Hepatocyte (in vitro differentiated cells): Measurements from ENCODE around the gene CWC27. TPM values are rescaled to one million over a fixed set of nuclear protein-coding genes. Genes with fewer than 3 reads are reported as not detected.

Source experiments
- DNase-seq: peaks from one replicate; pipeline ENCODE4 v3.0.0-alpha.2; 2016; ENCODE audit warnings: low spot score
- H2AFZ ChIP-seq: fragments of 200-600 bp; sonication (generic); 2 replicates; pipeline ENCODE4 v1.6.0; 2016; ENCODE audit warnings: antibody characterized with exemption, mild to moderate bottlenecking
- H3K27ac ChIP-seq: fragments of 200-600 bp; sonication (generic); 2 replicates; pipeline ENCODE4 v1.5.1; 2016; ENCODE audit warnings: mild to moderate bottlenecking
- H3K27me3 ChIP-seq: fragments of 200-600 bp; sonication (generic); 2 replicates; pipeline ENCODE4 v1.6.1; 2016
- H3K36me3 ChIP-seq: fragments of 200-600 bp; sonication (generic); replicated peaks from 2 replicates; pipeline ENCODE4 v1.5.1; 2016; ENCODE audit warnings: low read depth; ENCODE audit not compliant: insufficient read depth
- H3K4me1 ChIP-seq: fragments of 200-600 bp; sonication (generic); 2 replicates; pipeline ENCODE4 v1.5.1; 2016; ENCODE audit warnings: mild to moderate bottlenecking, moderate library complexity; ENCODE audit not compliant: insufficient read depth
- H3K4me2 ChIP-seq: fragments of 200-600 bp; sonication (generic); 2 replicates; pipeline ENCODE4 v1.6.0; 2016
- H3K4me3 ChIP-seq: fragments of 200-600 bp; sonication (generic); 2 replicates; pipeline ENCODE4 v1.5.1; 2016; ENCODE audit warnings: mild to moderate bottlenecking
- H3K79me2 ChIP-seq: fragments of 200-600 bp; sonication (generic); 2 replicates; pipeline ENCODE4 v1.6.0; 2017; ENCODE audit warnings: mild to moderate bottlenecking
- H3K9me2 ChIP-seq: fragments of 200-600 bp; sonication (generic); replicated peaks from 2 replicates; pipeline ENCODE4 v1.6.0; 2017; ENCODE audit warnings: mild to moderate bottlenecking; ENCODE audit not compliant: insufficient read depth
- H3K9me3 ChIP-seq: fragments of 200-600 bp; sonication (generic); 2 replicates; pipeline ENCODE4 v1.5.1; 2016; ENCODE audit warnings: low read depth, mild to moderate bottlenecking
- H4K20me1 ChIP-seq: fragments of 200-600 bp; sonication (generic); 2 replicates; pipeline ENCODE4 v1.6.0; 2016; ENCODE audit warnings: mild to moderate bottlenecking; ENCODE audit not compliant: insufficient read depth, poor library complexity, severe bottlenecking
- EZH2 ChIP-seq: fragments of 200-600 bp; sonication (generic); IDR thresholded peaks from 2 replicates; pipeline ENCODE4 v1.6.1; 2016; ENCODE audit warnings: antibody characterized with exemption, mild to moderate bottlenecking, borderline replicate concordance
- EZH2phosphoT487 ChIP-seq: fragments of 200-600 bp; sonication (generic); IDR thresholded peaks from one replicate; pipeline ENCODE4 v1.6.1; 2018; ENCODE audit warnings: antibody characterized with exemption, mild to moderate bottlenecking, low read depth, moderate library complexity; ENCODE audit not compliant: unreplicated experiment, severe bottlenecking
- WGBS: methylation state at CpG from one replicate; pipeline ENCODE4 v1.1.6; 2016; ENCODE audit warnings: low lambda C conversion rate; ENCODE audit errors: missing lambda C conversion rate; 5-methylcytosine and 5-hydroxymethylcytosine counted together
- polyA plus RNA-seq: library from polyadenylated mRNA; unstranded; fragments of >200 nt; fragmentation: Nextera tagmentation; extraction: Ambion mirVana; gene quantifications from 2 replicates; pipeline ENCODE4 v1.2.1, GENCODE V29; 2016
- total RNA-seq: library from RNA; depleted of rRNA; stranded (reverse); fragments of >200 nt; gene quantifications from 2 replicates; pipeline ENCODE4 v1.2.3, GENCODE V29; 2014
- TF ChIP-seq, protein P1 (sequence below): fragments of 200-600 bp; sonication (generic); IDR thresholded peaks from 2 replicates; pipeline ENCODE4 v1.5.1; 2016; ENCODE audit warnings: antibody characterized with exemption, mild to moderate bottlenecking; ENCODE audit not compliant: poor library complexity

CWC27 gene, protein sequence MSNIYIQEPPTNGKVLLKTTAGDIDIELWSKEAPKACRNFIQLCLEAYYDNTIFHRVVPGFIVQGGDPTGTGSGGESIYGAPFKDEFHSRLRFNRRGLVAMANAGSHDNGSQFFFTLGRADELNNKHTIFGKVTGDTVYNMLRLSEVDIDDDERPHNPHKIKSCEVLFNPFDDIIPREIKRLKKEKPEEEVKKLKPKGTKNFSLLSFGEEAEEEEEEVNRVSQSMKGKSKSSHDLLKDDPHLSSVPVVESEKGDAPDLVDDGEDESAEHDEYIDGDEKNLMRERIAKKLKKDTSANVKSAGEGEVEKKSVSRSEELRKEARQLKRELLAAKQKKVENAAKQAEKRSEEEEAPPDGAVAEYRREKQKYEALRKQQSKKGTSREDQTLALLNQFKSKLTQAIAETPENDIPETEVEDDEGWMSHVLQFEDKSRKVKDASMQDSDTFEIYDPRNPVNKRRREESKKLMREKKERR
- 15.8 and 21.6 TPM in 2 replicates for total RNA-seq
- polyA plus RNA-seq: 28.8 and 32.5 TPM in 2 replicates

DNA sequence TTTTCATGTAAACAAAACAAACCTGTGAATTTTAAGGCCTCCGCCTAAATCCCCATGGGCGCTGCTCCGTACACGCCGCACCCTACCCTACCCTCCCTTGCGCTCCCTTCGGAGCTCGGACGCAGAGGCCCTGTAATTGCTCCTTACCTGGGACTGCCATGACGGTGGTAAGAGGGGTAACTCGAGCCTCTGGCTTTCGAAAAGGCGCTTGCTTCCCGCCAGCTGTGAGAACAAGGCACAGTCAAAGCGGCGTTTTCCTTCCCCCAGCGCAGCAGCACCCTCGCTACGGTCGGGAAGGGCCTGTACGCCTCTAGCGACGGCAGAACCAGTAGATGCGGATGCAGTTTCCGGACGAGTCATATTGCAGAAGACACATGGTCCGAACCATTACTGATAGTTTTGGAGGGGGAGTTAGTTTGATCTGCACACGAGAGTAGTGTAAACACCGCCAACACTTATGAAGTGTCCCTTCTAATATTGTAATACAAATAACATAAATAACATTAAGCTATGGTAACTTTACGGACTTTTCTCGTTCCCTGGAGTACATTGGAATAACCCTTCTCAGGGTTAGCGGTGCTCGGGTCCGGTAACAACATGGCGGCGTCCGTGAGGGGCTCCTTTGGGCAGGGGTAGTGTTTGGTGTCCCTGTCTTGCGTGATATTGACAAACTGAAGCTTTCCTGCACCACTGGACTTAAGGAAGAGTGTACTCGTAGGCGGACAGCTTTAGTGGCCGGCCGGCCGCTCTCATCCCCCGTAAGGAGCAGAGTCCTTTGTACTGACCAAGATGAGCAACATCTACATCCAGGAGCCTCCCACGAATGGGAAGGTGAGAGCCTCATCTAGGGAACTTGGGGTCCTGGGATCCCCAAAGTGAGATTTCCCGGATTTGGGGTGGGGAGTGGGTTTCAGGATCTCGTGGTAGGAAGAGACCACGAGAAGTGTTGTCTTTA lies at the start of gene CWC27, which contains the start of gene SREK1IP1:
TSS of gene CWC27 (plus strand) at position 573 of the 955 bp plus-strand sequence. CDS start at position 790, 217 bp downstream.
TSS of gene SREK1IP1 (minus strand) at position 334 of the 955 bp plus-strand sequence. CDS start at position 160, 174 bp downstream.
- TF ChIP-seq, protein P1, sequence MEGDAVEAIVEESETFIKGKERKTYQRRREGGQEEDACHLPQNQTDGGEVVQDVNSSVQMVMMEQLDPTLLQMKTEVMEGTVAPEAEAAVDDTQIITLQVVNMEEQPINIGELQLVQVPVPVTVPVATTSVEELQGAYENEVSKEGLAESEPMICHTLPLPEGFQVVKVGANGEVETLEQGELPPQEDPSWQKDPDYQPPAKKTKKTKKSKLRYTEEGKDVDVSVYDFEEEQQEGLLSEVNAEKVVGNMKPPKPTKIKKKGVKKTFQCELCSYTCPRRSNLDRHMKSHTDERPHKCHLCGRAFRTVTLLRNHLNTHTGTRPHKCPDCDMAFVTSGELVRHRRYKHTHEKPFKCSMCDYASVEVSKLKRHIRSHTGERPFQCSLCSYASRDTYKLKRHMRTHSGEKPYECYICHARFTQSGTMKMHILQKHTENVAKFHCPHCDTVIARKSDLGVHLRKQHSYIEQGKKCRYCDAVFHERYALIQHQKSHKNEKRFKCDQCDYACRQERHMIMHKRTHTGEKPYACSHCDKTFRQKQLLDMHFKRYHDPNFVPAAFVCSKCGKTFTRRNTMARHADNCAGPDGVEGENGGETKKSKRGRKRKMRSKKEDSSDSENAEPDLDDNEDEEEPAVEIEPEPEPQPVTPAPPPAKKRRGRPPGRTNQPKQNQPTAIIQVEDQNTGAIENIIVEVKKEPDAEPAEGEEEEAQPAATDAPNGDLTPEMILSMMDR: no peak
- no peak for TF ChIP-seq EZH2
- no peak for TF ChIP-seq EZH2phosphoT487
- peaks cover 85% of the 10 kb centered on the region for H3K79me2 ChIP-seq
- H3K27me3 ChIP-seq: no peaks in the 10 kb centered on the region
- under 1% methylated on average over 47 of the region's 48 CpGs for WGBS
- H3K9me3 ChIP-seq: no peaks in the 10 kb centered on the region
- H3K4me3 ChIP-seq: peak within 1 kb of the TSS; percentile 51
- H3K4me2 ChIP-seq: peak within 1 kb of the TSS; percentile 93
- H3K36me3 ChIP-seq: no peaks in the 10 kb centered on the region
- peak within 1 kb of the TSS; percentile 89 for H3K27ac ChIP-seq
- peak; percentile 92 for DNase-seq
- peaks cover 5% of the 10 kb centered on the region for H4K20me1 ChIP-seq
- no peaks in the 10 kb centered on the region for H3K9me2 ChIP-seq
- peak within 1 kb of the TSS; percentile 77 for H2AFZ ChIP-seq
- peaks cover 35% of the 10 kb centered on the region for H3K4me1 ChIP-seq

DNA sequence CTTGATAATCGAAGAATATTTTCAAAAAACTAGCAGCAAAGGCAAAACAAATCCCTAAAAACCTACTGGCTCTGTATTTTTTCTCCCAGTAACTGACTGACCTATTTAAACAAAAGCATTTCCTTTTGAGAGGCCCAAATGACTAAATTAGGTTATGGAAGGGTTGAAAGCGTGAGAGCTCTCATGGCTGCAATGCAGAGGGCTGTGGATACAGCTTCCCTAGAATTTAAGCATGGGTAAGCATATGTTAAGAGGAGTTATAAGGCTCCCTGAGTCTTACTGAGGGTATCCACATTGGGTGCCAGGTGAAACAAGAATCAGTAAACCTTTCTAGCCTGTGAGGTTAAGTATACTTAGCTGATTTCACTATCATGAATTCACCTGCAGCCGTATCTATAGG lies 46.1 kb upstream of the CWC27 start:
- WGBS: 95% methylated on average over 3 of the region's 3 CpGs
- Histone ChIP-seq H3K4me3 (no peak overlapping the region), H2AFZ (no peak overlapping the region), H4K20me1 (no peaks in the 10 kb centered on the region), H3K9me3 (no peaks in the 10 kb centered on the region), H3K36me3 (peaks cover 3% of the 10 kb centered on the region), H3K27ac (no peak overlapping the region), H3K4me2 (no peak overlapping the region), H3K4me1 (no peaks in the 10 kb centered on the region), H3K9me2 (no peaks in the 10 kb centered on the region), H3K79me2 (no peaks in the 10 kb centered on the region), H3K27me3 (no peaks in the 10 kb centered on the region)
- TF ChIP-seq, protein P1: no peak
- TF ChIP-seq EZH2 (no peak), EZH2phosphoT487 (no peak)
- DNase-seq: no peak

DNA sequence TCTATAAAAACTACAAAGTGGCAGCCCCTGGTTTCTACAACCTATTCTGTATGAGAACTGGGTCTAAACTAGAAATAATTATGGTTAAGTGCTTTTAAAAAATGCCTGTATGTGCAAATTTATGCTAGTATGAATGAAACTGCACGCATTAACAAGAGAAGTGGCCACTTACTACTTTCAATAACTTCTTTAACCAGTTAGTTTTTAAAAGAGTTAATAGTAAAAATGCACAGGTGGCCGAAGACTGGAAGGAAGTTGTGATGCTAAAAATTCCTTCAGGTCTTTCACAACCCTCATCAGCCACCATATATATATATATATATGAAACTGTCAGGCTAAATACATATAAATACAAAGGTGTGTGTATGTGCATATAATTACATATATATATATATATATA lies 41.6 kb upstream of the CWC27 start:
- no peak for DNase-seq
- Histone ChIP-seq H4K20me1 (no peaks in the 10 kb centered on the region), H3K4me2 (no peak overlapping the region), H3K4me3 (no peak overlapping the region), H3K9me3 (no peaks in the 10 kb centered on the region), H3K79me2 (peaks cover 4% of the 10 kb centered on the region), H3K27ac (no peak overlapping the region), H3K27me3 (no peaks in the 10 kb centered on the region), H2AFZ (no peak overlapping the region), H3K36me3 (peaks cover 3% of the 10 kb centered on the region), H3K9me2 (no peaks in the 10 kb centered on the region), H3K4me1 (no peaks in the 10 kb centered on the region)
- 96% methylated on average over 2 of the region's 2 CpGs for WGBS
- TF ChIP-seq EZH2 (no peak), EZH2phosphoT487 (no peak)
- TF ChIP-seq, protein P1: no peak
